ENCODE results near the gene KCNK2. TPM values are rescaled to one million over a fixed set of nuclear protein-coding genes. Genes with fewer than 3 reads are reported as not detected.

The KCNK2 gene
- total and polyA plus RNA-seq, 2 experiments from 2014 or later, result 1.8 to 4.1 TPM

- Histone ChIP-seq H2AFZ (no peak overlapping the region), H3K36me3 (replicated peaks; ENCODE audit: insufficient read depth, low read depth) (no peaks in the 10 kb centered on the region)
- 97% methylated on average over 1 of the region's 1 CpG for WGBS (ENCODE audit: low lambda C conversion rate, missing lambda C conversion rate)
Observed at GRCh38 chr1:215200121-215200520, 117.6 kb downstream of the KCNK2 start.

GRCh38 chr1:215201283-215201682, 118.7 kb downstream of the KCNK2 start:
- H4K20me1 ChIP-seq (ENCODE audit: insufficient read depth, poor library complexity, severe bottlenecking), result no peaks in the 10 kb centered on the region
- no peaks in the 10 kb centered on the region for H3K27me3 ChIP-seq
- DNase-seq (ENCODE audit: low spot score), result no peak
- TF ChIP-seq CTCF (IDR thresholded peaks at IDR 0.05; ENCODE audit: poor library complexity) (no peak), EZH2phosphoT487 (IDR thresholded peaks at IDR 0.05; ENCODE audit: low read depth, severe bottlenecking, unreplicated experiment) (no peak), EZH2 (IDR thresholded peaks at IDR 0.05; ENCODE audit: borderline replicate concordance) (no peak)
- no peaks in the 10 kb centered on the region for H3K36me3 ChIP-seq (replicated peaks; ENCODE audit: insufficient read depth, low read depth)
- WGBS (ENCODE audit: low lambda C conversion rate, missing lambda C conversion rate), result 89% methylated on average over 2 of the region's 2 CpGs
- H3K4me1 ChIP-seq (ENCODE audit: insufficient read depth), result no peaks in the 10 kb centered on the region
- no peak overlapping the region for H3K27ac ChIP-seq
- no peak overlapping the region for H2AFZ ChIP-seq
- H3K9me3 ChIP-seq (ENCODE audit: low read depth), result no peaks in the 10 kb centered on the region
- H3K4me3 ChIP-seq, result no peak overlapping the region
- no peak overlapping the region for H3K4me2 ChIP-seq
- no peaks in the 10 kb centered on the region for H3K79me2 ChIP-seq
- H3K9me2 ChIP-seq (replicated peaks; ENCODE audit: insufficient read depth), result no peaks in the 10 kb centered on the region

More at GRCh38 chr1:215200121-215200520, 117.6 kb downstream of the KCNK2 start:
- H3K4me3 ChIP-seq, result no peak overlapping the region
- H4K20me1 ChIP-seq (ENCODE audit: insufficient read depth, poor library complexity, severe bottlenecking), result no peaks in the 10 kb centered on the region
- H3K4me1 ChIP-seq (ENCODE audit: insufficient read depth), result no peaks in the 10 kb centered on the region
- TF ChIP-seq EZH2 (IDR thresholded peaks at IDR 0.05; ENCODE audit: borderline replicate concordance) (no peak), CTCF (IDR thresholded peaks at IDR 0.05; ENCODE audit: poor library complexity) (no peak), EZH2phosphoT487 (IDR thresholded peaks at IDR 0.05; ENCODE audit: low read depth, severe bottlenecking, unreplicated experiment) (no peak)
- H3K27me3 ChIP-seq, result no peaks in the 10 kb centered on the region
- H3K4me2 ChIP-seq, result no peak overlapping the region
- no peak overlapping the region for H3K27ac ChIP-seq
- H3K9me2 ChIP-seq (replicated peaks; ENCODE audit: insufficient read depth), result no peaks in the 10 kb centered on the region
- H3K79me2 ChIP-seq, result no peaks in the 10 kb centered on the region
- no peaks in the 10 kb centered on the region for H3K9me3 ChIP-seq (ENCODE audit: low read depth)
- DNase-seq (ENCODE audit: low spot score), result no peak

GRCh38 chr1:215202868-215203267, 120.3 kb downstream of the KCNK2 start:
- H3K9me2 ChIP-seq (replicated peaks; ENCODE audit: insufficient read depth), result no peaks in the 10 kb centered on the region
- no peaks in the 10 kb centered on the region for H3K36me3 ChIP-seq (replicated peaks; ENCODE audit: insufficient read depth, low read depth)
- no peaks in the 10 kb centered on the region for H3K9me3 ChIP-seq (ENCODE audit: low read depth)
- TF ChIP-seq EZH2phosphoT487 (IDR thresholded peaks at IDR 0.05; ENCODE audit: low read depth, severe bottlenecking, unreplicated experiment), result no peak
- no peak for TF ChIP-seq EZH2 (IDR thresholded peaks at IDR 0.05; ENCODE audit: borderline replicate concordance)
- no peak for TF ChIP-seq CTCF (IDR thresholded peaks at IDR 0.05; ENCODE audit: poor library complexity)
- no peak for DNase-seq (ENCODE audit: low spot score)
- no peak overlapping the region for H3K27ac ChIP-seq
- H3K79me2 ChIP-seq, result no peaks in the 10 kb centered on the region
- no peak overlapping the region for H3K4me2 ChIP-seq
- H3K4me3 ChIP-seq, result no peak overlapping the region
- no peak overlapping the region for H2AFZ ChIP-seq
- H3K4me1 ChIP-seq (ENCODE audit: insufficient read depth), result no peaks in the 10 kb centered on the region
- 91% methylated on average over 2 of the region's 2 CpGs for WGBS (ENCODE audit: low lambda C conversion rate, missing lambda C conversion rate)
- no peaks in the 10 kb centered on the region for H4K20me1 ChIP-seq (ENCODE audit: insufficient read depth, poor library complexity, severe bottlenecking)
- H3K27me3 ChIP-seq, result no peaks in the 10 kb centered on the region

- Histone ChIP-seq H3K79me2 (no peaks in the 10 kb centered on the region), H2AFZ (no peak overlapping the region), H3K27ac (no peak overlapping the region), H3K9me3 (ENCODE audit: low read depth) (no peaks in the 10 kb centered on the region), H3K4me2 (no peak overlapping the region), H3K4me3 (no peak overlapping the region), H3K27me3 (no peaks in the 10 kb centered on the region), H3K9me2 (replicated peaks; ENCODE audit: insufficient read depth) (no peaks in the 10 kb centered on the region), H3K36me3 (replicated peaks; ENCODE audit: insufficient read depth, low read depth) (no peaks in the 10 kb centered on the region), H4K20me1 (ENCODE audit: insufficient read depth, poor library complexity, severe bottlenecking) (no peaks in the 10 kb centered on the region), H3K4me1 (ENCODE audit: insufficient read depth) (no peaks in the 10 kb centered on the region)
- no peak for DNase-seq (ENCODE audit: low spot score)
- TF ChIP-seq CTCF (IDR thresholded peaks at IDR 0.05; ENCODE audit: poor library complexity) (no peak), EZH2phosphoT487 (IDR thresholded peaks at IDR 0.05; ENCODE audit: low read depth, severe bottlenecking, unreplicated experiment) (no peak), EZH2 (IDR thresholded peaks at IDR 0.05; ENCODE audit: borderline replicate concordance) (no peak)
Observed at GRCh38 chr1:215210167-215210566, 127.6 kb downstream of the KCNK2 start.

Data from hepatocyte (in vitro differentiated cells).